ENCODE results near the gene CPD.

GRCh38 chr17:30351735-30352134 is 27.0 kb upstream of the CPD start:
- TF ChIP-seq CTCF (IDR thresholded peaks at IDR 0.05) (no peak), POLR2A (IDR thresholded peaks at IDR 0.05) (no peak)

All from uterus (tissue), 2 donors.